Natural killer cell (primary cell): Measurements from ENCODE around the gene SOX11. TPM values are rescaled to one million over a fixed set of nuclear protein-coding genes. Genes with fewer than 3 reads are reported as not detected.

Experiments
- ATAC-seq, 3 donors: fragments of 150-1000 bp in 2 of 3; fragments of 200-7000 bp in 1 of 3; cut with Tn5 transposase; 1 replicate in 1 of 3; 2 replicates in 2 of 3; pipeline ENCODE4 v1.10.0; 2021; ENCODE audit warnings: mild to moderate bottlenecking in 2 of 3, moderate library complexity in 2 of 3
- DNase-seq, 2 donors: peaks; one replicate each; pipeline versions ENCODE4 v3.0.0 to v3.0.0-alpha.2; 2013 to 2021; ENCODE audit warnings: mixed read lengths in 1 of 2
- H3K27ac ChIP-seq: one replicate; pipeline ENCODE4 v1.5.1; 2013; ENCODE audit warnings: mild to moderate bottlenecking, low read length
- H3K27me3 ChIP-seq: one replicate; pipeline ENCODE4 v1.6.1; 2013; ENCODE audit warnings: low read length; ENCODE audit not compliant: control insufficient read depth, insufficient read depth
- H3K36me3 ChIP-seq: one replicate; pipeline ENCODE4 v1.6.1; 2013; ENCODE audit warnings: low read length; ENCODE audit not compliant: control insufficient read depth, insufficient read depth
- H3K4me1 ChIP-seq: one replicate; pipeline ENCODE4 v1.6.1; 2013; ENCODE audit warnings: low read length; ENCODE audit not compliant: control insufficient read depth, insufficient read depth
- H3K4me3 ChIP-seq: one replicate; pipeline ENCODE4 v1.5.1; 2013; ENCODE audit warnings: low read length
- H3K9me3 ChIP-seq: one replicate; pipeline ENCODE4 v1.6.1; 2013; ENCODE audit warnings: low read length; ENCODE audit not compliant: control insufficient read depth, insufficient read depth
- H3K27ac Mint-ChIP-seq, 2 donors: one replicate each; pipeline ENCODE4 v1.8.0; 2022; ENCODE audit warnings: mild to moderate bottlenecking in 2 of 2, mixed read lengths in 2 of 2, moderate library complexity in 1 of 2
- H3K27me3 Mint-ChIP-seq, 2 donors: one replicate each; pipeline ENCODE4 v1.8.0; 2022; ENCODE audit warnings: low read depth in 2 of 2, mixed read lengths in 2 of 2
- H3K36me3 Mint-ChIP-seq: one replicate; pipeline ENCODE4 v1.8.0; 2022; ENCODE audit warnings: mixed read lengths
- H3K4me1 Mint-ChIP-seq, 2 donors: one replicate each; pipeline ENCODE4 v1.8.0; 2022; ENCODE audit warnings: mixed read lengths in 2 of 2
- H3K4me3 Mint-ChIP-seq: one replicate; pipeline ENCODE4 v1.8.0; 2022; ENCODE audit warnings: mild to moderate bottlenecking, moderate library complexity, mixed read lengths
- H3K9me3 Mint-ChIP-seq, 2 donors: one replicate each; pipeline ENCODE4 v1.8.0; 2022; ENCODE audit warnings: mixed read lengths in 2 of 2
- CTCF ChIP-seq: fragments of 200-600 bp; IDR thresholded peaks from one replicate; pipeline ENCODE4 v1.8.0; 2022; ENCODE audit warnings: antibody characterized with exemption
- WGBS: methylation state at CpG from one replicate; pipeline ENCODE4 v1.1.7; 2013; ENCODE audit warnings: missing lambda C conversion rate; ENCODE audit not compliant: insufficient coverage; 5-methylcytosine and 5-hydroxymethylcytosine counted together
- intact Hi-C: fragments of 100-400 bp; cut with micrococcal nuclease; formaldehyde crosslinking; loops from one replicate; pipeline ENCODE4 v1.14.2; 2022
- total RNA-seq, 4 donors: library from RNA; stranded (reverse); fragments of 120-200 nt in 1 of 4; gene quantifications; one replicate each; pipeline versions ENCODE4 v1.2.3 to v1.2.4, GENCODE V29; 2013 to 2022

Gene SOX11
- total RNA-seq, 3 donors from 2014 or later (not counting 1 experiment from before 2014, with no cell fraction given), result not detected

- Histone ChIP-seq H3K27ac (no peak overlapping the region), H3K27me3 (no peaks in the 10 kb centered on the region), H3K9me3 (peaks cover 5% of the 10 kb centered on the region), H3K4me3 (no peak overlapping the region), H3K4me1 (no peaks in the 10 kb centered on the region), H3K36me3 (no peaks in the 10 kb centered on the region)
- Mint-ChIP-seq H3K27me3 (no peaks in the 10 kb centered on the region), H3K4me3 (no peak overlapping the region), H3K9me3 (peaks cover 12 to 23% of the 10 kb centered on the region in 2 donors), H3K36me3 (no peaks in the 10 kb centered on the region), H3K27ac (no peak overlapping the region), H3K4me1 (no peaks in the 10 kb centered on the region)
- DNase-seq (no peak), ATAC-seq (no peak)
- intact Hi-C loops, result no loop called here
- WGBS, result 80% methylated on average over 4 of the region's 4 CpGs
- TF ChIP-seq CTCF, result no peak
Measured at GRCh38 chr2:5748946-5749345, 56.8 kb downstream of the SOX11 start.

- Mint-ChIP-seq H3K36me3 (no peaks in the 10 kb centered on the region), H3K27me3 (no peaks in the 10 kb centered on the region), H3K4me3 (no peak overlapping the region), H3K9me3 (peaks cover 12 to 23% of the 10 kb centered on the region in 2 donors), H3K27ac (no peak overlapping the region), H3K4me1 (no peaks in the 10 kb centered on the region)
- Histone ChIP-seq H3K4me1 (no peaks in the 10 kb centered on the region), H3K36me3 (no peaks in the 10 kb centered on the region), H3K9me3 (peaks cover 5% of the 10 kb centered on the region), H3K27ac (no peak overlapping the region), H3K4me3 (no peak overlapping the region), H3K27me3 (no peaks in the 10 kb centered on the region)
- intact Hi-C loops, result no loop called here
- TF ChIP-seq CTCF, result no peak
- WGBS, result 89% methylated on average over 8 of the region's 8 CpGs
- DNase-seq (no peak), ATAC-seq (no peak)
Measured at GRCh38 chr2:5749347-5749746, 57.2 kb downstream of the SOX11 start.
